ENCODE measurements around the gene ANKRD28. TPM values are rescaled to one million over a fixed set of nuclear protein-coding genes. Genes with fewer than 3 reads are reported as not detected.

The ANKRD28 gene
- total RNA-seq, 1 donor from 2014 or later = 45.0 TPM

DNA sequence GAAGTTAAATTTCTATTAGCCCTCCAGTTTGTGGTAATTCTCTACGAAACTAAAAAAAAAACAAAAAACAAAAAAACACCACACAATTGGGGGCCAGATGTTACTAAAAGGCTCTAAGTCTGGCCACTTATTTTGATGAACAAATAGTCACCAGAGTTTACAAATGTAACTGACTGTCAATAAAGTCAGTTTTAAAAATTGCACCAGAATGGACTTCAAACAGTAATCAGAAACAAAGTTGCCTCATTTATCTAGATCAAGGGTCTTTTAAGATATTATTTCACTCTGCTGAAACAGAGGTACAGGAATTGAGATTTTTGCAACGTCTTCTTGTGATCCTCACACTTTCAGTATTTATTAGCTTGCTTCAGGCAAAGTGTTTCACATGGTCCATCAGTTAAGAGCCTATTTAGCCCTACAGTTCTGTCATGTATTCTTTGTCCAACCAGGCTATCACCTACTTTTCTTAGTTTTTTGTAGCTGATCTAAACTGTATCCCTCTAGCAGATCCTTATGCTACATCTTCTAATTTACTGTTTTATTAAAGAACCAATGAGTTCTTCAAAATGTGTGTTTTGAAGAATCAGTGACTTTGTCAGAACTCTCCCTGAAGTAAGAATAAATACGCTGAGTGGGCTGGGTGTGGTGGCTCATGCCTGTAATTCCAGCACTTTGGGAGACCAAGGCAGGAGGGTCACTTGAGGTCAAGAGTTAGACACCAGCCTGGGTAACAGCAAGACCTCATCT, 74.7 kb downstream of the ANKRD28 start:
- no peak for DNase-seq (ENCODE audit: low spot score in 2 of 2, unreplicated experiment in 2 of 2)
- H3K27me3 Mint-ChIP-seq (ENCODE audit: low read depth) = no peaks in the 10 kb centered on the region
- peaks cover 32% of the 10 kb centered on the region for H3K36me3 Mint-ChIP-seq
- TF ChIP-seq CTCF (IDR thresholded peaks at IDR 0.05; ENCODE audit: unreplicated experiment) = no peak
- H3K9me3 Mint-ChIP-seq = peaks cover 3% of the 10 kb centered on the region
- H3K4me1 Mint-ChIP-seq = peaks cover 10% of the 10 kb centered on the region
- H3K27ac Mint-ChIP-seq = no peak overlapping the region
- no peak overlapping the region for H3K4me3 Mint-ChIP-seq

- Mint-ChIP-seq H3K4me3 (no peak overlapping the region), H3K4me1 (peaks cover 1% of the 10 kb centered on the region), H3K27ac (no peak overlapping the region), H3K9me3 (no peaks in the 10 kb centered on the region), H3K27me3 (ENCODE audit: low read depth) (no peaks in the 10 kb centered on the region), H3K36me3 (peaks cover 16% of the 10 kb centered on the region)
- TF ChIP-seq CTCF (IDR thresholded peaks at IDR 0.05; ENCODE audit: unreplicated experiment) = no peak
- no peak for DNase-seq (ENCODE audit: low spot score in 2 of 2, unreplicated experiment in 2 of 2)
These were observed 81.6 kb downstream of the ANKRD28 start for GRCh38 chr3:15716178-15716577.

GRCh38 chr3:15714448-15714847, 83.3 kb downstream of the ANKRD28 start:
- TF ChIP-seq CTCF (IDR thresholded peaks at IDR 0.05; ENCODE audit: unreplicated experiment) = no peak
- Mint-ChIP-seq H3K27ac (no peak overlapping the region), H3K36me3 (peaks cover 8% of the 10 kb centered on the region), H3K4me1 (peaks cover 1% of the 10 kb centered on the region), H3K27me3 (ENCODE audit: low read depth) (no peaks in the 10 kb centered on the region), H3K9me3 (no peaks in the 10 kb centered on the region), H3K4me3 (no peak overlapping the region)
- no peak for DNase-seq (ENCODE audit: low spot score in 2 of 2, unreplicated experiment in 2 of 2)

DNA sequence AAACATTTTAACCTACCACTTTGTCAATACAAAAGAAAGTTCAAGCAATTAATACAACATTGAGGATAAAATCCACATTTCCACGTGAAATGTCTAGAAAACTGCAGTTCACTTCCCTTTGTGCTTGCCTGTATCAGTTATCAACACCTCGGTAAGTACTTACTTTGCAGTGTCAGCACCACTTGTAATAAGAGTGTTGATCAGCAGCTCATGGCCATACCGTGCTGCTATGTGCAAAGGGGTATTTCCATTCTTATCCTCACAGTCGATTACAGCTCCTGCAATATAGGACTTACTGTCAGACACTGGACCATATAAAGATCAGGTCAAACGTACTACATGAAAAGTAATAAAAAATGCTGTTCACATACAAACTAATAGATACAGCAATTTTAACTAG, 84.4 kb downstream of the ANKRD28 start:
- H3K9me3 Mint-ChIP-seq = no peaks in the 10 kb centered on the region
- no peak for TF ChIP-seq CTCF (IDR thresholded peaks at IDR 0.05; ENCODE audit: unreplicated experiment)
- DNase-seq (ENCODE audit: low spot score in 2 of 2, unreplicated experiment in 2 of 2) = no peak
- no peak overlapping the region for H3K27ac Mint-ChIP-seq
- H3K36me3 Mint-ChIP-seq = peaks cover 8% of the 10 kb centered on the region
- no peaks in the 10 kb centered on the region for H3K27me3 Mint-ChIP-seq (ENCODE audit: low read depth)
- H3K4me1 Mint-ChIP-seq = no peaks in the 10 kb centered on the region
- H3K4me3 Mint-ChIP-seq = no peak overlapping the region

DNA sequence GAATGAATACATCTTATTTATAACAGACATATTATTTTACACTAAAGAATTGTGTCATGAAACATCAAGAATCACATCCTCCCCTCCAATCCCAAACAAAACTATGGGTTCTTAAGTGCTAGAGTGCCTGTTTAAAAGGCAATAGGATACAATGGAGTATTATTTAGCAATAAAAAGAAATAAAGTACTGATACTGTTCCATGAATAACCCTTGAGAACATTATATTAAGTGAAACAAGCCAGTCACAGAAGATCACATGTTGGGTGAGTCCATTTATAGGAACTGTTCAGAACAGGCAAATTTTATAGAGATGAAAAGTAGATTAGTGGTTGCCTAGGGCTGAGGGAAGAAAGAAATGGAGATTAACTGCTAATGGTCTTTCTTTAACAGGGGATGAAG, 86.5 kb downstream of the ANKRD28 start:
- no peak for TF ChIP-seq CTCF (IDR thresholded peaks at IDR 0.05; ENCODE audit: unreplicated experiment)
- Mint-ChIP-seq H3K36me3 (peaks cover 16% of the 10 kb centered on the region), H3K4me3 (no peak overlapping the region), H3K4me1 (no peaks in the 10 kb centered on the region), H3K9me3 (no peaks in the 10 kb centered on the region), H3K27ac (no peak overlapping the region), H3K27me3 (ENCODE audit: low read depth) (no peaks in the 10 kb centered on the region)
- no peak for DNase-seq (ENCODE audit: low spot score in 2 of 2, unreplicated experiment in 2 of 2)
